Measurements from ENCODE around the gene DYNC1I1.

The DYNC1I1 gene

DNA sequence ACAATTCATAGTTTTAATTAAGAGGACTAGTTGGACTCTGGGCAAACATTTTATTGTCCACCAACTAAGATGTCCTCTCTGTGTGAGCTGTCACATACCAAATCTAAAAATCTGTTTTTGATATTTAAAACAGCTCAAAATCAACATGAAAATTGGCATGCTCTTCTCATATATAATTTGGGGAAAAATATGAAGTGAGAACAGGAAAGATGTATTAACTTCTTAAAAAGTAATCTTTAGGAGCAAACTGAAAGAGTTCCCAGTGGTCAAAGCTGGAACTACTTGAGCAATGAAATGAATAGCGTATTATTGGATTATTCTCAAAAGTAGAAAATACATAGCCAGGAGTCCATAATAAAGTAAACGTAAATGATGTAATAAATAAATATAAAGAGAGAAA, 147.2 kb downstream of the DYNC1I1 start:
- Histone ChIP-seq H3K79me1 (ENCODE audit: low read depth, low read length) (no peaks in the 10 kb centered on the region), H2BK120ac (ENCODE audit: low read depth, low read length) (no peak overlapping the region), H3K14ac (ENCODE audit: low read length) (no peak overlapping the region), H2AFZ (ENCODE audit: low read length) (no peak overlapping the region), H4K91ac (ENCODE audit: low read depth, low read length, poor library complexity) (no peak overlapping the region), H2BK5ac (ENCODE audit: low read length) (no peak overlapping the region), H3K23ac (ENCODE audit: low read depth, low read length, poor library complexity) (no peak overlapping the region), H3K4me2 (ENCODE audit: insufficient read depth, low read length, poor library complexity, severe bottlenecking) (no peak overlapping the region), H3K4ac (ENCODE audit: low read length) (no peak overlapping the region), H3K27ac (replicated peaks; ENCODE audit: low read length) (no peak overlapping the region), H3K9ac (ENCODE audit: low read depth, low read length, poor library complexity) (no peak overlapping the region), H2BK15ac (ENCODE audit: low read length) (no peak overlapping the region), H2AK5ac (ENCODE audit: low read depth, low read length) (no peak overlapping the region), H2BK12ac (ENCODE audit: low read length) (no peak overlapping the region), H3K36me3 (replicated peaks in 1 of 2; ENCODE audit: control insufficient read depth in 2 of 2, insufficient read depth in 2 of 2, low read length in 2 of 2) (no peaks in the 10 kb centered on the region), H3K4me1 (ENCODE audit: control insufficient read depth in 2 of 2, insufficient read depth in 1 of 2, low read depth in 1 of 2, low read length in 2 of 2) (peaks cover 0 to 2% of the 10 kb centered on the region in 2 donors), H3K9me3 (replicated peaks in 1 of 2; ENCODE audit: control insufficient read depth in 2 of 2, insufficient read depth in 1 of 2, low read depth in 1 of 2, low read length in 2 of 2) (no peaks in the 10 kb centered on the region), H4K8ac (ENCODE audit: low read depth, low read length) (no peak overlapping the region), H3K27me3 (ENCODE audit: control insufficient read depth in 3 of 3, insufficient read depth in 3 of 3, low read depth in 1 of 3, low read length in 3 of 3) (peaks cover 0 to 14% (median 0%) of the 10 kb centered on the region in 3 experiments), H3K4me3 (ENCODE audit: low read length in 2 of 2) (no peak overlapping the region), H3K18ac (ENCODE audit: low read length) (no peak overlapping the region)
- no CpG with 5 or more reads among the region's 2 CpGs for WGBS, 2 donors (ENCODE audit: extremely low coverage in 2 of 2, insufficient read length in 2 of 2, insufficient replicate concordance in 1 of 2)
- DNase-seq (ENCODE audit: low spot score), result no peak

DNA sequence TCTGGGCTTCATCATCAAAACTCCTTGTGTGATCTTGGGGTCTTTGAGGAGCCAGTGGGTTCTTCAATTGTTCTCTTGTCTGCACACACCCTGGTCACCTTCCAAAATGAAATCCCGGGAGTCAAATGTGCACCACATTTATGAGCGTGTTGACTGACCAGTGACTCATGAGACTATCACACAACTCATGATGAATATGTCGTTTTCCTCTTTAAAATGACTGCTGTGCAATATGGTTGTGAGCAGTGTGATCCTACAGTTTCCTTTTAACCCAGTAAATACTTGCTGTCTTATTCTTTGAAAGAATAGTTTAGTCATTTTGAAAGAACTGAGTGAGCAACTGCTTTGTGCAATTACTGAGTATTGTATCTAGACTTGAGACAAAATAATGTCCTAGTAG, 149.2 kb downstream of the DYNC1I1 start:
- Histone ChIP-seq H4K91ac (ENCODE audit: low read depth, low read length, poor library complexity) (no peak overlapping the region), H3K4me3 (ENCODE audit: low read length in 2 of 2) (no peak overlapping the region), H2BK120ac (ENCODE audit: low read depth, low read length) (no peak overlapping the region), H2BK5ac (ENCODE audit: low read length) (no peak overlapping the region), H3K9me3 (replicated peaks in 1 of 2; ENCODE audit: control insufficient read depth in 2 of 2, insufficient read depth in 1 of 2, low read depth in 1 of 2, low read length in 2 of 2) (no peaks in the 10 kb centered on the region), H4K8ac (ENCODE audit: low read depth, low read length) (no peak overlapping the region), H3K14ac (ENCODE audit: low read length) (no peak overlapping the region), H3K23ac (ENCODE audit: low read depth, low read length, poor library complexity) (no peak overlapping the region), H3K9ac (ENCODE audit: low read depth, low read length, poor library complexity) (no peak overlapping the region), H2BK12ac (ENCODE audit: low read length) (no peak overlapping the region), H3K4me1 (ENCODE audit: control insufficient read depth in 2 of 2, insufficient read depth in 1 of 2, low read depth in 1 of 2, low read length in 2 of 2) (peaks cover 0 to 2% of the 10 kb centered on the region in 2 donors), H2AFZ (ENCODE audit: low read length) (no peak overlapping the region), H2AK5ac (ENCODE audit: low read depth, low read length) (no peak overlapping the region), H3K79me1 (ENCODE audit: low read depth, low read length) (no peaks in the 10 kb centered on the region), H3K27me3 (ENCODE audit: control insufficient read depth in 3 of 3, insufficient read depth in 3 of 3, low read depth in 1 of 3, low read length in 3 of 3) (peaks cover 0 to 2% (median 0%) of the 10 kb centered on the region in 3 experiments), H3K18ac (ENCODE audit: low read length) (no peak overlapping the region), H3K4ac (ENCODE audit: low read length) (no peak overlapping the region), H3K4me2 (ENCODE audit: insufficient read depth, low read length, poor library complexity, severe bottlenecking) (no peak overlapping the region), H3K27ac (replicated peaks; ENCODE audit: low read length) (no peak overlapping the region), H3K36me3 (replicated peaks in 1 of 2; ENCODE audit: control insufficient read depth in 2 of 2, insufficient read depth in 2 of 2, low read length in 2 of 2) (no peaks in the 10 kb centered on the region), H2BK15ac (ENCODE audit: low read length) (no peak overlapping the region)
- no peak for DNase-seq (ENCODE audit: low spot score)
- no CpG with 5 or more reads among the region's 3 CpGs for WGBS, 2 donors (ENCODE audit: extremely low coverage in 2 of 2, insufficient read length in 2 of 2, insufficient replicate concordance in 1 of 2)

DNA sequence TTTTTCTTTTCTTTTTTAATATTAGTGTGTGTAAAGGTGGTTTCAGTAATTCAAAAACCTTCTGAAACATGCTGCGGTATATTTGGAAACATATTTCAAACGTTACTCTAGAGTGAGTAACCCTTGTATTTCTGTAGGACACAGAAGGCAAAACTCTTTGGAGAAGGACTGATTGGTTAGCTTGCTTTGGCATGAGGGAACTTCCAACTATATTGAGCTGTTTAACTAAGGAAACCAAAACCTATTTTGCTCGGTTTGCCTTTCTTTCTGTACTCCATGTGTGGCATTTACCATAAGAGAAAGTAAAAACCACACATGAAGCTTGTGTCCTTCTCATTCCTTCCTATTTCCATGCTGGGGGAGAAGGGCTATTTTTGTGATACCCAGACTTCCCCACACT, 149.8 kb downstream of the DYNC1I1 start:
- Histone ChIP-seq H3K23ac (ENCODE audit: low read depth, low read length, poor library complexity) (no peak overlapping the region), H3K18ac (ENCODE audit: low read length) (no peak overlapping the region), H2AK5ac (ENCODE audit: low read depth, low read length) (no peak overlapping the region), H2AFZ (ENCODE audit: low read length) (no peak overlapping the region), H3K4ac (ENCODE audit: low read length) (no peak overlapping the region), H3K27me3 (ENCODE audit: control insufficient read depth in 3 of 3, insufficient read depth in 3 of 3, low read depth in 1 of 3, low read length in 3 of 3) (peaks cover 0 to 3% (median 0%) of the 10 kb centered on the region in 3 experiments), H2BK120ac (ENCODE audit: low read depth, low read length) (no peak overlapping the region), H2BK5ac (ENCODE audit: low read length) (no peak overlapping the region), H3K4me1 (ENCODE audit: control insufficient read depth in 2 of 2, insufficient read depth in 1 of 2, low read depth in 1 of 2, low read length in 2 of 2) (peaks cover 0 to 2% of the 10 kb centered on the region in 2 donors), H4K91ac (ENCODE audit: low read depth, low read length, poor library complexity) (no peak overlapping the region), H2BK15ac (ENCODE audit: low read length) (no peak overlapping the region), H3K4me2 (ENCODE audit: insufficient read depth, low read length, poor library complexity, severe bottlenecking) (no peak overlapping the region), H3K9ac (ENCODE audit: low read depth, low read length, poor library complexity) (no peak overlapping the region), H3K27ac (replicated peaks; ENCODE audit: low read length) (no peak overlapping the region), H3K4me3 (ENCODE audit: low read length in 2 of 2) (no peak overlapping the region), H4K8ac (ENCODE audit: low read depth, low read length) (no peak overlapping the region), H2BK12ac (ENCODE audit: low read length) (no peak overlapping the region), H3K14ac (ENCODE audit: low read length) (no peak overlapping the region), H3K9me3 (replicated peaks in 1 of 2; ENCODE audit: control insufficient read depth in 2 of 2, insufficient read depth in 1 of 2, low read depth in 1 of 2, low read length in 2 of 2) (no peaks in the 10 kb centered on the region), H3K36me3 (replicated peaks in 1 of 2; ENCODE audit: control insufficient read depth in 2 of 2, insufficient read depth in 2 of 2, low read length in 2 of 2) (no peaks in the 10 kb centered on the region), H3K79me1 (ENCODE audit: low read depth, low read length) (no peaks in the 10 kb centered on the region)
- no CpG with 5 or more reads among the region's 3 CpGs for WGBS, 2 donors (ENCODE audit: extremely low coverage in 2 of 2, insufficient read length in 2 of 2, insufficient replicate concordance in 1 of 2)
- DNase-seq (ENCODE audit: low spot score), result no peak

DNA sequence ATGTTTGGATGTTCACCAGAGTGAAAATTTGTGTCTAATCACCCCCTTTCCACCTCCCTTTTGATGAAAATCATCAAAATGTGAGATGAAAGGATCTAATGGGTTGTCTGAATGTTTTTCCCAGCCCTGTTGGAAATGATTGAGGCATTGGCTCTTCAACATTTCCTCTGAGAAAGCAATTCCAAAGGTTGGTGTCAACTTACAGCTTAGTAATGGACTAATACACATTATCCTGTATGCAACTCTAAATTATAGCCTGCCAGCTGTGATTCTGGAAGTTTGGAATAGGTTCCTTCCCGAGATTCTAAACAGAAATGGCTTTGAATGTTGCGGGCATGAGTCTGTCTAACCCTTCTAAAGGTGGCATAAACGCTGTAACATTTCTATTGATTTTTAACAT, 152.9 kb downstream of the DYNC1I1 start:
- Histone ChIP-seq H3K27ac (replicated peaks; ENCODE audit: low read length) (no peak overlapping the region), H3K23ac (ENCODE audit: low read depth, low read length, poor library complexity) (no peak overlapping the region), H3K14ac (ENCODE audit: low read length) (no peak overlapping the region), H3K27me3 (ENCODE audit: control insufficient read depth in 3 of 3, insufficient read depth in 3 of 3, low read depth in 1 of 3, low read length in 3 of 3) (peaks cover 0 to 7% (median 0%) of the 10 kb centered on the region in 3 experiments), H3K9me3 (replicated peaks in 1 of 2; ENCODE audit: control insufficient read depth in 2 of 2, insufficient read depth in 1 of 2, low read depth in 1 of 2, low read length in 2 of 2) (no peaks in the 10 kb centered on the region), H3K4me2 (ENCODE audit: insufficient read depth, low read length, poor library complexity, severe bottlenecking) (no peak overlapping the region), H3K79me1 (ENCODE audit: low read depth, low read length) (no peaks in the 10 kb centered on the region), H2BK15ac (ENCODE audit: low read length) (no peak overlapping the region), H4K8ac (ENCODE audit: low read depth, low read length) (no peak overlapping the region), H2BK120ac (ENCODE audit: low read depth, low read length) (no peak overlapping the region), H3K4me3 (ENCODE audit: low read length in 2 of 2) (no peak overlapping the region), H3K18ac (ENCODE audit: low read length) (no peak overlapping the region), H2AK5ac (ENCODE audit: low read depth, low read length) (no peak overlapping the region), H3K36me3 (replicated peaks in 1 of 2; ENCODE audit: control insufficient read depth in 2 of 2, insufficient read depth in 2 of 2, low read length in 2 of 2) (no peaks in the 10 kb centered on the region), H4K91ac (ENCODE audit: low read depth, low read length, poor library complexity) (no peak overlapping the region), H3K4me1 (ENCODE audit: control insufficient read depth in 2 of 2, insufficient read depth in 1 of 2, low read depth in 1 of 2, low read length in 2 of 2) (no peaks in the 10 kb centered on the region), H3K9ac (ENCODE audit: low read depth, low read length, poor library complexity) (no peak overlapping the region), H2BK12ac (ENCODE audit: low read length) (no peak overlapping the region), H2AFZ (ENCODE audit: low read length) (no peak overlapping the region), H2BK5ac (ENCODE audit: low read length) (no peak overlapping the region), H3K4ac (ENCODE audit: low read length) (no peak overlapping the region)
- no CpG with 5 or more reads among the region's 3 CpGs for WGBS, 2 donors (ENCODE audit: extremely low coverage in 2 of 2, insufficient read length in 2 of 2, insufficient replicate concordance in 1 of 2)
- no peak for DNase-seq (ENCODE audit: low spot score)
